DMS53 treated with DMSO at 0.1 percent for 48 hours (cell line): ENCODE data around the gene ARHGAP10.
"Not testable (repeated sequence)": the region's sequence is repeated elsewhere in the genome, so short reads cannot be mapped to it uniquely, and the experiment has no call there.

Experiments used
- DNase-seq: peaks from one replicate; lab custom pipeline; 2025; ENCODE audit not compliant: unreplicated experiment; lab: John Stamatoyannopoulos, UW

Gene ARHGAP10

DNA sequence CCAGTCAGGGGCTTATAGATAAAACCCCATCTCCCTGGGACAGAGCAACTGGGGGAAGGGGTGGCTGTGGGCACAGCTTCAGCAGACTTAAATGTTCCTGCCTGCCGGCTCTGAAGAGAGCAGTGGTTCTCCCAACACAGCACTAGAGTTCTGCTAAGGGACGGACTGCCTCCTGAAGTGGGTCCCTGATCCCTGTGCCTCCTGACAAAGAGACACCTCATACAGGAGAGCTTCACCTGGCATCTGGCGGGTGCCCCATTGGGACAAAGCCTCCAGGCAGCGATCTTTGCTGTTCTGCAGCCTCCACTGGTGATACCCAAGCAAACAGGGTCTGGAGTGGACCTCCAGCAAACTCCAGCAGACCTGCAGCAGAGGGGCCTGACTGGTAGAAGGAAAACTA lies 351.2 kb downstream of the ARHGAP10 start:
- DNase-seq: not testable (repeated sequence)

DNA sequence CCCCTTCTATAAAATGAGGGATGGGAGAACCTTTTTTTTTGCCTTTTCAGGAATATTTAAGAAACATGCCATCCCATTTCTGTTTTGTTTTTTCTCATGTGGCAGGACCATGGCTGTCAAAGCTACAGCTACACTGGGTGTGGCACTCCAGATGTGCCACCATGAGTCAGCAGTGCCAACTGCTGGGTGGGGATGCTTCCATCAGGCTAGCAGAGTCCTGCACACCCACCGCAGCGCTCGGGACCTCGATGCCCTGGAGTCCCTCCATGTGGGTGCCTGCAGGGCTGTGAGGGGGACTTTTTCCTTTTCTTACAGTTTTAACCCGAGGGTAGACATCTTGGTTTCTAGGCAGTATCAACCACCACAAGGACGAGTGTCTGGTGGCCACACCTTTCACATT lies 357.7 kb downstream of the ARHGAP10 start:
- no peak for DNase-seq

DNA sequence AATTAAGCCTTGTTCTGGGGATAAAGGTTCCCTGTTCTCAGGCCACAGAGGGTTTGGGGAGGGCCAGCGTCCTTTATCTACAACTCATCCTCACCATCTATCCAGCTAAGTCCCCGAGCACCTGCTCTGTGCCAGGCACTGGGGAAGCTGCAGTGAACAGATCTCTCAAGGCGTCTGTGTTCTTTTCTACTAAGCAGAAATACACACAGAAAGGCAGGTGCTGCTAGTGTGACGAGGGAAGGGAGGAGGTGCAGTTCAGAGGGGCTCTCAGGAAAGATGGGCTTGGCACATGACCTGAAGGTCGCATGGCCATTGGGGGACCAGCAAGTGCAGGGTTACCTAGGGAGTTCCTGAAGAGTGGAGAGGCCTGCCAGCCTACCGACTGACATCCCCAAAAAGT lies 358.1 kb downstream of the ARHGAP10 start:
- DNase-seq: no peak

DNA sequence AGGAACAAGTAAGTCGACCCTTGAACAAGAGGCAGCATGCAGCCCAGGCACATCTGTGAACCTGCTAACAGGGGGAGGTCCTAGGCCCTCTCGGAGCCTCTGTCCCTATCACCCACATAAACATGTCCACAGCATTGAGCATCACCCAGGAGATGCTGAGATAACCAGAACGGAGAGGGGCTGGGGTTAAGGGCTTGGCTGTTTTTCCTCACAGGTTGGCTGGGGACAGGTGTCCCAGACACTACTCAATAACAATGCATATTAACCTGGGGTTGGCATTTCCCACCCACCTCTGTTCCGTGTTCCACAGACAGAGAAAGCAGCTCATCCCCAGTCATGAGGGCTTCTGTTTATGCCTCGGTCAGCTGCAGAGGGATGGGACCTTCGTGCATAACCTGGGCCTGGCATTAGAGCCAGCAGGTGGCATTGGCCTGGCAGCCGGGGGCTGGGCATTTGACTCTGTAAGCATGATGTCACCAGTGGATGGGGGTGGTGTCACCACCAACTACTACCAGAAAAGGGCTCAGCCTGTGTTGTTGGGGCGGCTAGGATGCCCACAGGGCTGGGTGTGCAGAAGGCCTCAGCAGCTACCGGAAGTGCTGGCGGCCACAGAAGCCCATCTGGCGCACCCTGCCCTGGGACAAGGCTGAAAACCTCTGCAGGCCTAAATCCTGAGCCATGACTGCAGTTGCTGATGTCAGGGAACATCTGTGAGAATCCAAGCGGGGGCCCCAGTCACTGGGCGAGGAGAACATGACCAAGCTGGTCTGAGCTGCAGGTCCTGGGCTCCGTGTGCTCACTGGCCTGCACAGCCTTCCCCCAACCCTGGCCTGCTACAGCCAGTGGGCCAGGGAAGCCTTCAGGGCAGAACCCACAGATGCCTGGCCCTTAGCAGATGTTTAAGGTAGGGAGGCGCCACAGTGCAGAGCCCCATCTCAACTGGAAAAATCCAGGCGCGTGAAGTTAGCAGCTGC lies 358.9 kb downstream of the ARHGAP10 start:
- no peak for DNase-seq

DNA sequence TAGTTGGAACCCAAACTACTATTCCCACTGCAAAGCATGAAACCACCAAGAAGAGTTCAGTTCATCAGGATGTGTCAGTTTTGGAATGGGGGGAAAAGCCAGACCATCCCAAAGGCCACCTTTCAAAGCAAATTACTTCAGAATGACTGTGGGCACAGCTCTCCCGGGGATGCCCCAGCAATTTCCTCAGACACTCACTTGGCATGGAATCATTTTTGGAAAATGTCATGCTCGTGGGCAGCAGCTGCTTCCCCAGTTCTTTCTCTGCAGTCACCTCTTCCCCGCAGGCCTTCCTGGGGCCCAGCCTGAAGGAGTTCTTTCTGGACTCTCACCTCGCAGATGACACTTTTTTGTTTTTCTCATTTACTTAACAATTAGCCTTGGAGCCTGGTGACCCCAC lies 360.0 kb downstream of the ARHGAP10 start:
- no peak for DNase-seq

DNA sequence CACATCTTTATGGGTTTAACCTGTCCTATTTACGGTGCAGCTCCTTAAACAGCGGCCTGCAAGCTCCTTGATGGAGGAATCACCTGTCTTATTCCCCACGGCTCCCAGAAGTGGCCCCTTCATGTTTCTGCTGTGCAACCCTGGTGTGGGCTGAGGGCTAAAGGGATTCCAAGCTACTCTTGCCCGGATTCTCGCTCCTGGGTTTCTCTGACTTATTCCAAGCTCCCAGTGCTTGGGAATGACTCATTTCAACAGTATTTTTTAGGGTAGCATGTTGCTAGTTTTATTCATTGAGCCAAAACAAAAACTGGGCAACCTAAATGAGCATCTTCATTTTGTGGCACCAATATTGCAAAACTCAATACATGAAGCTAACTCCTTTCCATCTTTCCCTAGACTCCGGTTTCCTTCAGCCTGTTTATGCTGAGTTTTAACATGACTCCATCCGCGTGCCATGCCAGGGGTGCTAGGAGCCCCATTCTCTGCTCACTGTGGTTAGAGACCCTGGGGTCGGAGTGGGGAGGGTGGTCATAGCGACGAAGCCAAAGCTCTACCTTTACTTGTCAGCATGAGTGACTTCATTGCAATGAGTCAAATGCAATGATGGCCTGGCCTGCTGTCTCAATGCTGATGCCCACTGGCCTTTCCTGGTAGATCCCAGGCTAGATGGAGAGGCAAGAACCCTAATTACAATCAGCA lies 360.6 kb downstream of the ARHGAP10 start:
- DNase-seq: no peak

DNA sequence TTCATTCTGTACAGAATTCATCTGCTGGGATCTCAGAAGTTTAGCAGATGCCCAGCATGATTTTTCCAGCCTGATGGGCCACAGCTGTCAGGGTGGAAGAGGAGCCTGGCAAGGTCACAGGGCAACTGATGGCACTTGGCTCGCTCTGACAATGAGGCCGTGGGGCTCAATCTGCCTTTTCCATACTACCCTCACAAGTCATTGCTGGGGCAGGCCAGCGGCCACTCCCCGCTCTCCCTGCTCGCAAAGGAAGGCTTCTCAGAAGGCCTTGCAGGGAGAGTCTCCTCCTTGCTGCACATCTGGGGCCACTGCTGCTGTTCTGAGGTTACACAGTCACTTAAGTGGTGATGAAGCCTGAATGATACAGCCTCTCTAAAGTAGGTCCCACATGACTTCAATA lies 361.2 kb downstream of the ARHGAP10 start:
- DNase-seq: no peak

DNA sequence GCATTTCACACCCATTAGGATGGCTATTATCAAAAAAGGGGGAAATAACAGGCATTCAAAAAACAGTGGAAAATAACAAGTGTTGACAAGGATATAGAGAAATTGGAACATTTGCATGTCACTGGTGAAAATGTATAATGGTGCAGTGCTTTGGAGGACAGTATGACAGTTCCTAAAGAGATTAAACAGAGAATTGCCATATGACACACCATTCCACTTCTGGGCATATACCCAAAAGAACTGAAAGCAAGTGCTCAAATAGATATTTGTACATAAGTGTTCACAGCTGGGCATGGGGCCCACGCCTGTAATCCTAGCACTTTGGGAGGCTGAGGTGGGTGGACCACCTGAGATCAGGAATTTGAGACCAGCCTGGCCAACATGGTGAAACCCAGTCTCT lies 362.3 kb downstream of the ARHGAP10 start:
- DNase-seq: no peak

DNA sequence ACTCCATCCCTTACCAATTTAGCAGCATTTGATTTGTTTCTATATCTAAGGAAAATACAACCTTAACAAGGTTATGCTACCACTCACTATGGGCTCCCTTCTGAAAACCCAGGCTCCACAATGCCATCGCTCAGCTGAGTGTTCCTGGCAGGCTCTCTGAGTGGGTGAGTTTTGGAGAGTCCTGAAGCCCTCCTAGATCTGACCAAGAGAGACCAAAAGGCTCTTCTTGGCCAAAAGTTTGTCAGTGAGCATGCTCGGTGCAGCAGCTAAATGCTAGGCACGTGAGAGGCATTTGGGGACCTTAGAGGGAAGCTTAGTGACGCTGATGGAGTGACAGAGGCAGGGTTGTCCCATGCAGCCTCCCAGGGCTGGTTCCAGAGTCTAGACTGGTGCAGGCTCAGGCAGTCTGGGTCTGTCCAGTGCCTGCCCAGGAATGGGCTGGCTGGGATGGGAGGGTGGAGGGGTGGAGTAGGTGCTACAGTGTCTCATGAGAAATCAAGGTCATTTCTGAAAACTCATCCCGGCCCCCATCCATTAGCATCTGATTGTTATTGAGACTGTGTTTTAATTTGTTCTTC lies 363.5 kb downstream of the ARHGAP10 start:
- DNase-seq: no peak

DNA sequence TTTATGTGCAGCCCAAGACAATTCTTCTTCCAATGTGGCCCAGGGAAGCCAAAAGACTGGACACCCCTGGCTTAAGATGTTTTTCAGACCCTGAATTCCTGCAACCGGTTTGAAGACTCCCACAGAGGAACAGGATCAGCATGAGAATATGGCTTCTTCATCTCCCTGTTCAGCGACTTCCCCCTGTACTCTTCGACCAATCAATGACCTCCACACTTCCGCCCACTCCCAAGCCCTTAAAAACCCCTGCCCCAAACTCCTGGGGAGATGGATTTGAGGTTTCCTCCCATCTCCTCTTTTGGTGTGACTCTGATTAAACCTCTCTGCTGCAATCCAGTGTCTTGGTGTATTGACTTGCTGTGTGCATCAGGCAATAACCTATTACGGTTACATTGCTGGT lies 365.9 kb downstream of the ARHGAP10 start:
- no peak for DNase-seq

DNA sequence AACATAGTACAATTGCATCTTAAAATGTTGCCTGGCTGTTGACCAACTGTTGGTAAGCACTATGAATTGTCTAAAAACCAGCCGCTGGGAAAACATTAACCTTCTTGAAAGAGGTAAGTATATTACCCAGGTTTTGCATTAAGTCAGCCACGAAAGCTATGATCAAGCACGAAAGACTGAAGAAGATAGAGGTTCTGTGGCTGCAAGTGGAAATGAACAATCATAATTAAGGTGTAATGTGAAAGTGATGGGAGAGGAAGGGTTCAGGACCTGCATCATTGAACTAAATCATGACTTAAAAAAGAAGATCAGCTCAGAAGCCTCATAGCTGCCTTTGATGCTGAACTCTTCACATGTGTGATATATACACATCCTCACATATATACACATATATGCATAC lies 369.3 kb downstream of the ARHGAP10 start:
- no peak for DNase-seq

DNA sequence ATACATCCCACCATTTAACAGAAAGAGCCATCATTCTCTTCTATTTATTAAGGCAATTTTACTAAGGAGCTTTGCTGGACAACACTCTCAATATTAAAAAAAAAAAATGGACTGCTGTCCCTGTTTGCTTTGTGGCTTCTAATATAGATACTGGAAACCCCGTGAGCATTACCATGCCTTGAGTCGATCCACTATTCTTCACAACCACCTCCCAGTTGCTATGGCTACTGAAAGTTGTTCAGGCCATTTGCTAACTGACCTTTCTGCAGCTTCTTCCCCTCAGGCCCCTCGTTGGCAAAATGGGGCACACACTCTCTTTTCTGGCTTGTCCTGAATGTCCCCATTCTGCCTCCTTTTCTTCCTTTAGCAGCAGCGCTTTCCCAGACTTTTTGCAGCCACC lies 369.9 kb downstream of the ARHGAP10 start:
- DNase-seq: no peak

DNA sequence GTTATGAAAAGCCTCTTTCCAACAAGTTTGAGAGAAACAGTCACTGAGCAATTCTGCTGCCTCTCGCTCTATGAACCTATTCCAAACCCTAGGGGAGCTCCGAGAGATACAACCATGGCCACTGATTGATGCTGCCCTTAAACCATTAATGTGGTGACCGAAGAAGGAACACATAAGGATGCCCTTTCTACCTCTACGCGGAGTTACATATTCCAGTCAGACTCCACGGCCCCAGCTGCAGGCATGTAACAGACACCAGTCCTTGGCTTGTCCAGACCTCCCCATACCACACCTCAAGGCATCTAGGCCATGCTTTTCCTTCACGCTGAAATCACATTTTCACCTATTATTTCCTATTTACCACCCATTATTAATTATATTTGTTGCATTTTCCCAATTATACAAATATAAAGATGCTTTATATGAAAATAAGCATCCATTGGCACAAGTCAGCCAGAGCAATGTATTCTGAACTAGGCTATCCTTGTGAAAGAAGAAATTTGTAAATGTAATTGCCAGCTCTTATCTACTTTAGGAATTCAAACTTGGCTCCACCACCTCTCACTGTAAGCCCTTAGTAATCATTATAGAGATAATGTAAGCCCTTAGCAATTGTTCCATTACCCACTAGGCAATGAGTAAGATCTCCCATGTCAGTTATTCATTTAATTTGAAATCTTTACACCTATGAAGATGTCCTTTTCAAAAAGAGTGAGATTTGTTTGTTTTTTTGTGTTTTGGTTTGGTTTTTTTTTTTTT lies 371.9 kb downstream of the ARHGAP10 start:
- DNase-seq: no peak

DNA sequence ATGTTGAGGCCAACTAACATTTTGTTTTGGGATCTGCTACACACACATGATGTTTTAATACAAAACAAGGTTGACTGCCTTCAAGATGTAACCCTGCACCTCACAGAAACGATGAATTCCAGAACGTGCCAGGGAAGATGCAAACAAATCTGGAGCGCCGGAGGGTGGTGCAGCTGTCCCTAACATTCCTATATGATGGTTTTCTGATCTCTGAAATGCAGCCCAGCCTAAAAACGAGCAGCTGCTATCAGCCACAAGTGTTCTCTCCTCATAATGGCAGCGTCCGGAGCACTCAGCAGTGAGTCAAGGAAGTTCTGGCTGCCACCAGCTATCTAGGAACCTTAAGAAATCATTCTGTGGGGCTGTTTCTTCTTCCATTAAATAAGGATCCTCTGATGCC lies 376.9 kb downstream of the ARHGAP10 start:
- no peak for DNase-seq

DNA sequence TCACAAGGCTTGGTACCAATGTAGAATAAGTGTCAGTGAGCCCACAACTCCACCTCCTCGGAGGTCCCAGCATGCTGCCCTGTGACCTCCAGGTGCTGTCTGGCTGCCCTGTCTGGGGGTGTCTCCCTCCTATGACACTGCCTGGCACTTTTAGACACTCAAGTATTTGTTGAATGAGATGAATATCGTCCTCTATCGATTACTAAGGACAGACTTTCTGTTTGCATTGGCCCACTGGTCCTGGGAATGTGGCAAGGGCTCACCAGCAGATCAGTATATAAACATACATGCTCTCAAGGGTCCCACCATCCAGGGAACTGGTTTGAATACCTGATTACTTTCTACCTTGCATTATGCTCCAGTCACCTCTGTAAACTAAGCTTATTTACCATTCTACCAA lies 377.3 kb downstream of the ARHGAP10 start:
- no peak for DNase-seq

DNA sequence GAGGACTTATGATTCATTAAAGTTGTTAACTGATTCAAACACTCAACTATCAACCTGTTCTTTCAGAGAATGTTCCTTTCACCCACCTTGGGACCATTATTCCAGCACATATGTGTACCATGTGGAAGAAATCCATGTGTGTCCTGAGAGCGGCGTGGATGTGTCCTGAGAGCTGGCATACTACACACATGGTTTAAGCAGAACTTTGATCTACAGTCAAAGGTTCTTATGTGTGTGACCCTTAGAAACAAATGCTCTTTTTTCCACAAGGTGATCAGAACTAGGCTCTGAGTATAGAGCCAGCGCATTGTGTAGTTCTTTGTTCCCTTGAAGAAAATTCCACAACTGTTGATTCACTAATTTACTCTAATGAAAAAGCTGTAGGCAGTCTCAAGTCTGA lies 378.3 kb downstream of the ARHGAP10 start:
- no peak for DNase-seq

DNA sequence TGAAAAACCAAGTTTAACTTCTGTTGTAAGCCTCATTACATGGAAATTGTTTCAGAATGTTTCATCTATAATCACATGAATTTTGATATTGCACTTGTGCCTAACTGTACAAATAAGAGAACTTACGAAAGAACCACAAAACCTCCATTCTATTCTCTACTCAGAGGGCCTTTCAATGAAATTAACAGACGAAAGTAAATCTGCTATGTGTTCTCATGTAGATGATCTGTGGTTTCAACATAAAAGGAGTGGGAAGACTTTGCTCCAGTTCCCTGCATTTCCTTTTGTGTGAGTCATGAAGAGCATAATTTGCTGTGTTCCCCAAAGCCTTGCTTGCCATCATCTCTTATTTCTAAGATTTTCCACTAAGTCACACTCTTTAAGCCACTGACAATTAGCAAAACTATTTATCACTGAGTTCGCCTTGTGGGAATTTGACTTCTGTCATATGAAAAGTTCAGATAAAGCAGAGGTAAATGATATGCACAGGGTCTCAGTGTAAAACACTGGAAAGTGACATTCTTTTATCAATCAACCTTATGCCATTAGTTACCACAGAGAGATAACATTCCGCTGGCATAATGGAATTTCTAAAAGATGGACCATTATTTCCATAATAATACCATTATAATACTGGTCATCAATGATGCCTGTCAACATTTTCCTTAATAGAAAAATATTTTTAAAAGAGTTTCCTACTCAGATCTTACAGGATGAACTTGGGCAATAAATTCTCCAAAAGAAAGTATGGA lies 380.5 kb downstream of the ARHGAP10 start:
- no peak for DNase-seq

DNA sequence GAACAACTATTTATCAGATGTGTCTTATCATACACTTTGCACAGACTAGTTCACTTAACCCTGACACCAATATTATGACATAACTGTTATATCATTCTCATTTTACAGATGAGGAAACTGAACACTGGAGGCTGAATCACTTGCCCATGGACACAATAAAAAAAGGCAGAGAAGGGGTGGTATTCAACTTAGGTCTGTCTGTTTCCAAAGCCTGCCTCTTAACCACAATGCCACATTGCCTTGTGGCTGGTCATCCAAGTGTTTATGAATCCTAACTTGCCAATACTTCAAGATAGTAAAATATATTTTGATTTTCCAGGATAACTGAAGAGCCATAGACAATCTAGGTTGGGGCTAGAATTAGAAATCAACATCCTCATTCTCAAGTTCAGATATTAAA lies 382.5 kb downstream of the ARHGAP10 start:
- DNase-seq: no peak

DNA sequence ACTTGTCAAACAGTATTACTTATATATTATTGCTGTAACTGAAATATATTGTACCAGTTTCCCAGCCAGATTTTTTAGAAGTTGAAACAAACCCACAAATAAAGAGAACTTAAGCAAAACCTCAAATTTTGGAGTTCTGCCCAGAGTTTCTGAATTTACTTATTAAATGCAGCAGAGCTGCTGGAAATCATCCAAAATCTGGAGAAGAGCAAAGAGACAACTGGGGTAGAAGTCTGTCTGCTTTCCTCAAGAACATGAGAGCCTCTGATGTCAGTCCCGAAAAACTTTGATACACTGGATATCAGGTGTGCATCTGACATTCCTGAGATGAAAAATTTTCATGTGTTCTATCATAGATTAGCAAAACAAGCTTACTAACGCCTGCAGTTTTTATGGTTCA lies 384.4 kb downstream of the ARHGAP10 start:
- DNase-seq: no peak

DNA sequence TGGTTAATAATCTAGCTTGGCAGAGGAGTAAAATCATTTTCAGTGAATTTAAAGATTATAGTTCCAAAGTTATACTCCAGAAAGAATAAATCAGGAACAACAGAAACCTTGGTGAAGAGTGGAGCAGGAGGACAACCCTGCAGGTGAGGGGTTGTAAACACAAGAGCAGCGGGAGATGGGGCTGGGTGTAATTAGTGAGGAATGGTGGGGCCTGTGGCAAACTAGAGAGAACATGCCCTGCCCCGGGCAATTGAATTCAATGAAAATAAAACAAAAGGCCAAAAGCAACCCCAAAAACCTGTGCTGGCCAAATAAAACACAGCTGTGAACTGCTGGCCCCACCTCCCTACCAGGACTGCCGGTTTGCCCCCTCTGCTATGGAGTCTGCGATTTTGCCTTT lies 385.1 kb downstream of the ARHGAP10 start:
- DNase-seq: no peak

DNA sequence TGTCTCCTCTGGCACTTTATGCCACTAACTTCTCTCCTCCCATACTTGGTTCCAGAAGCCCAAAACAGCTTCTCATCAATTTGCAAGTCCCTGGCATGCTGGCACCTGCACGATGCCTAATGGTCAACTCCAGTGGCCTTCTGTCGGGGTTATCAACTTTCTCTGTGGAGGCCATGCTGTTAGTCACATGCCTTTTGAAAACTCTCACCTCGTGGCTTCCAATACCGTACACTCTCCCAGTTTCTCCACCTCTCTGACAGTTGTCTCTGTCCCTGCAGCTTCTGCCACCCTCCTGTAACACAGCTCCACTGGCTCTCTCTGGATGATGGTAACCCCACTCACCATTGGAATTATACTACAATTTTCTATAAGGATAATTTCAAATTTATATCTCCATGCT lies 386.3 kb downstream of the ARHGAP10 start:
- no peak for DNase-seq
